Measurements from ENCODE around the gene BEND3. TPM values are rescaled to one million over a fixed set of nuclear protein-coding genes. Genes with fewer than 3 reads are reported as not detected.
A peak's percentile ranks its signal among the peaks of the same experiment; 100 is the strongest.

Gene BEND3
- total RNA-seq, 1 experiment from 2014 or later = 11.8 TPM

- no peaks in the 10 kb centered on the region for H3K36me3 Mint-ChIP-seq (ENCODE audit: insufficient read depth, unreplicated experiment)
- no peak overlapping the region for H3K4me3 Mint-ChIP-seq (ENCODE audit: low read depth, unreplicated experiment)
- TF ChIP-seq CTCF (IDR thresholded peaks at IDR 0.05; ENCODE audit: unreplicated experiment) = no peak
- no peaks in the 10 kb centered on the region for H3K9me3 Mint-ChIP-seq (ENCODE audit: low read depth, unreplicated experiment)
- no peak overlapping the region for H3K27ac Mint-ChIP-seq (ENCODE audit: unreplicated experiment)
- CTCF ChIA-PET = interaction anchor here (0.6 kb wide), 2 partner anchors 9 to 80 kb away, joined by 3 to 8 read pairs; no protein-coding TSS in a partner anchor
- no TSS peak for BruUV-seq (replicated peaks)
- H3K4me1 Mint-ChIP-seq (ENCODE audit: low read depth, unreplicated experiment) = peaks cover 24% of the 10 kb centered on the region
- no peak for DNase-seq
- H3K27me3 Mint-ChIP-seq (ENCODE audit: unreplicated experiment) = no peaks in the 10 kb centered on the region
- intact Hi-C loops (cut with micrococcal nuclease; ENCODE audit: unreplicated experiment) = no loop called here
Observed at GRCh38 chr6:107068691-107069630, 46.4 kb downstream of the BEND3 start.

GRCh38 chr6:107066697-107067659, 48.3 kb downstream of the BEND3 start:
- H3K27ac Mint-ChIP-seq (ENCODE audit: unreplicated experiment) = no peak overlapping the region
- BruUV-seq (replicated peaks) = no TSS peak
- TF ChIP-seq CTCF (IDR thresholded peaks at IDR 0.05; ENCODE audit: unreplicated experiment) = no peak
- no peaks in the 10 kb centered on the region for H3K27me3 Mint-ChIP-seq (ENCODE audit: unreplicated experiment)
- H3K4me1 Mint-ChIP-seq (ENCODE audit: low read depth, unreplicated experiment) = peaks cover 24% of the 10 kb centered on the region
- H3K4me3 Mint-ChIP-seq (ENCODE audit: low read depth, unreplicated experiment) = no peak overlapping the region
- intact Hi-C loops (cut with micrococcal nuclease; ENCODE audit: unreplicated experiment) = no loop called here
- no peaks in the 10 kb centered on the region for H3K9me3 Mint-ChIP-seq (ENCODE audit: low read depth, unreplicated experiment)
- peak; percentile 19 for DNase-seq
- no peaks in the 10 kb centered on the region for H3K36me3 Mint-ChIP-seq (ENCODE audit: insufficient read depth, unreplicated experiment)
- CTCF ChIA-PET = no interaction called here

DNA sequence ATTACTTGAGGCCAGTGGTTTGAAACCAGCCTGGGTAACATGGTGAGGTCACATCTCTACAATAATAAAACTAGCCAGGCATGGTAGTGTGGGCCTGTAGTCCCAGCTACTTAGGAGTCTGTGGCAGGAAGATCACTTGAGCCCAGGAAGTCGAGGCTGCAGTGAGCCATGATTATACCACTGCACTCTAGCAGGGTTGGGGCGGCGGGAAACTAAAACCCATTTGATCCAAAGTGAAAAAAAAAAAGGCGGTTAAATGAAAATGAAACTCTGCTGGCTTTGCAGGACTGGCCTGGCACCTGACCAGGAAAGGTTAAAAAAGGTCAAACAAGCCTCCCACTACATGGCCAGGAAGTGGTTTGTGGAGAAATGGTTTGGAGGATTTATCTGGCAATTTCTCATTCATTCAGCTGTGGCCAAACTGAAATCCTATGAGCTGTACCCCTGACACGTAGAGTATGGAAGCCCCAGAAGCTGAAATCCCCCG, 50.7 kb downstream of the BEND3 start:
- BruUV-seq (replicated peaks) = no TSS peak

More for the DNA sequence above, 50.7 kb downstream of the BEND3 start:
- CTCF ChIA-PET = no interaction called here
- Mint-ChIP-seq H3K27ac (ENCODE audit: unreplicated experiment) (no peak overlapping the region), H3K4me1 (ENCODE audit: low read depth, unreplicated experiment) (peaks cover 24% of the 10 kb centered on the region), H3K36me3 (ENCODE audit: insufficient read depth, unreplicated experiment) (no peaks in the 10 kb centered on the region), H3K9me3 (ENCODE audit: low read depth, unreplicated experiment) (no peaks in the 10 kb centered on the region), H3K27me3 (ENCODE audit: unreplicated experiment) (no peaks in the 10 kb centered on the region), H3K4me3 (ENCODE audit: low read depth, unreplicated experiment) (no peak overlapping the region)
- intact Hi-C loops (cut with micrococcal nuclease; ENCODE audit: unreplicated experiment) = no loop called here
- no peak for TF ChIP-seq CTCF (IDR thresholded peaks at IDR 0.05; ENCODE audit: unreplicated experiment)
- peak; percentile 61 for DNase-seq
